ENCODE results near the gene GRIN2C. TPM values are rescaled to one million over a fixed set of nuclear protein-coding genes. Genes with fewer than 3 reads are reported as not detected.
A peak's percentile ranks its signal among the peaks of the same experiment; 100 is the strongest.

Gene GRIN2C
- total and polyA plus RNA-seq, 2 of the 4 experiments (the other 2 are of a cell fraction), result 0.22 TPM; not detected in 1

GRCh38 chr17:74872313-74873036 is 12.8 kb upstream of the GRIN2C start, which contains the start of gene FDXR:
TSS of gene FDXR (minus strand) at chr17:74872994. CDS start at chr17:74872944, 50 bp downstream.
- Histone ChIP-seq H3K18ac (ENCODE audit: low read depth, low read length) (peak within 1 kb of the TSS; percentile 50), H3K4me2 (ENCODE audit: low read depth, low read length) (peak within 1 kb of the TSS; percentile 97), H2BK5ac (ENCODE audit: low read depth, low read length, poor library complexity, severe bottlenecking) (peak within 1 kb of the TSS; percentile 95), H4K20me1 (ENCODE audit: insufficient read depth, low read length) (0 out of 2 replicates have a peak, but pooled peaks cover 3% of the 10 kb centered on the region), H3K4ac (ENCODE audit: low read depth, low read length) (peak within 1 kb of the TSS; percentile 93), H2AK5ac (ENCODE audit: low read depth, low read length) (peak within 1 kb of the TSS; percentile 27; the same call in 1 of the 2 replicates), H4K5ac (ENCODE audit: low read depth, low read length) (peak within 1 kb of the TSS; percentile 88), H3K27me3 (ENCODE audit: control insufficient read depth, insufficient read depth, low read length) (peaks cover under 1% of the 10 kb centered on the region; the same call in 1 of the 2 replicates), H3K4me1 (ENCODE audit: control insufficient read depth, insufficient read depth, low read length) (peaks cover 11% of the 10 kb centered on the region), H2BK120ac (ENCODE audit: low read depth, low read length) (peak within 1 kb of the TSS; percentile 53), H3K23ac (ENCODE audit: low read depth, low read length) (peak within 1 kb of the TSS; percentile 95), H3K4me3 (ENCODE audit: insufficient read depth, low read depth, low read length) (peak within 1 kb of the TSS; percentile 92), H2BK15ac (ENCODE audit: low read depth, low read length) (peak within 1 kb of the TSS; percentile 15; the same call in 1 of the 3 replicates), H2AFZ (replicated peaks; ENCODE audit: low read length, poor library complexity) (peak within 1 kb of the TSS; percentile 99), H3K56ac (ENCODE audit: extremely low read depth, insufficient read depth, low read length) (peak within 1 kb of the TSS; percentile 84), H4K91ac (ENCODE audit: insufficient read depth, low read depth, low read length) (peak within 1 kb of the TSS; percentile 80), H4K8ac (ENCODE audit: low read depth in 2 of 2, low read length in 2 of 2) (peak within 1 kb of the TSS; percentile 64 to 97), H2AK9ac (replicated peaks; ENCODE audit: low read depth, low read length, poor library complexity) (peak within 1 kb of the TSS; percentile 99), H3K79me1 (ENCODE audit: low read depth in 1 of 2, low read length in 2 of 2) (peaks cover 17 to 35% of the 10 kb centered on the region in 2 experiments; a peak in 3 of 4 replicates), H3K9ac (ENCODE audit: low read depth, low read length) (peak within 1 kb of the TSS; percentile 86), H3K36me3 (ENCODE audit: control insufficient read depth, insufficient read depth, low read length) (peaks cover 1% of the 10 kb centered on the region; the same call in 1 of the 2 replicates), H3K9me1 (ENCODE audit: insufficient read depth, low read length) (peaks cover 16% of the 10 kb centered on the region), H3K27ac (ENCODE audit: insufficient read depth, low read length) (peak within 1 kb of the TSS; percentile 84), H3K9me3 (ENCODE audit: control insufficient read depth, insufficient read depth, low read length) (no peaks in the 10 kb centered on the region), H3K14ac (replicated peaks; ENCODE audit: low read depth, low read length) (peak within 1 kb of the TSS; percentile 93), H2BK20ac (ENCODE audit: low read depth, low read length) (peak within 1 kb of the TSS; percentile 14; the same call in 1 of the 2 replicates)
- dilution Hi-C loops (cut with HindIII; ENCODE audit: low sequenced_read_pairs, unreplicated experiment), result no loop called here
- 6% methylated on average over 29 of the region's 38 CpGs; no CpG with 5 or more reads in 1 of the 2 experiments for WGBS, 2 experiments (ENCODE audit: extremely low coverage in 2 of 2, insufficient read length in 1 of 2)
- ATAC-seq (ENCODE audit: low read depth) (peak; percentile 25), DNase-seq (peak; percentile 3)
- POLR2A ChIA-PET (ENCODE audit: unreplicated experiment), result interaction anchor here (0.8 to 1.2 kb wide), 5 partner anchors 10 to 163 kb away, joined by 3 to 5 read pairs (median 3); no protein-coding TSS in a partner anchor
- no TSS peak for BruUV-seq (replicated peaks)
- intact Hi-C loops (cut with micrococcal nuclease), result no loop called here
- CTCF ChIA-PET, result interaction anchor here (1.0 to 1.2 kb wide), 4 partner anchors 10 to 128 kb away, joined by 3 to 5 read pairs (median 4); no protein-coding TSS in a partner anchor
- TF ChIP-seq FOS (IDR thresholded peaks at IDR 0.05; ENCODE audit: low read depth, low read length), result no peak
- TF ChIP-seq POLR2A (IDR thresholded peaks at IDR 0.05; ENCODE audit: low read depth, low read length), result no peak
- no peak for TF ChIP-seq CHD1 (IDR thresholded peaks at IDR 0.05; ENCODE audit: low read depth, low read length)
- no peak for TF ChIP-seq NFE2L2 (IDR thresholded peaks at IDR 0.05; ENCODE audit: low read depth, low read length)
- TF ChIP-seq MXI1 (IDR thresholded peaks at IDR 0.05; ENCODE audit: borderline replicate concordance, low read depth, low read length), result 0 out of 2 replicates have a peak, but pooled peaks have one; percentile 25
- TF ChIP-seq BHLHE40 (IDR thresholded peaks at IDR 0.05; ENCODE audit: low read depth, low read length), result no peak
- no peak for TF ChIP-seq RCOR1 (IDR thresholded peaks at IDR 0.05; ENCODE audit: insufficient replicate concordance, low read length)
- in situ Hi-C loops (cut with MboI; ENCODE audit: low sequenced_read_pairs), result loop anchor here (25.0 kb wide), 1 partner anchor 660 kb away; the partner anchor contains the start of genes RPL38 and TTYH2

Measured in IMR-90 (cell line).